ENCODE data around the gene NAV3. TPM values are rescaled to one million over a fixed set of nuclear protein-coding genes. Genes with fewer than 3 reads are reported as not detected.
"Not testable (repeated sequence)": the region's sequence is repeated elsewhere in the genome, so short reads cannot be mapped to it uniquely, and the experiment has no call there.

Gene NAV3
- total RNA-seq, 1 donor from 2014 or later: 43.8 TPM

- no peak for DNase-seq
Observed at GRCh38 chr12:78050790-78051189, 220.1 kb downstream of the NAV3 start.

GRCh38 chr12:78055545-78055944 lies 224.9 kb downstream of the NAV3 start:
- no peak for DNase-seq

- no peak for DNase-seq
Observed at GRCh38 chr12:78057075-78057474, 226.4 kb downstream of the NAV3 start.

GRCh38 chr12:78060186-78060585 lies 229.5 kb downstream of the NAV3 start:
- no peak for DNase-seq

GRCh38 chr12:78062786-78063185 lies 232.1 kb downstream of the NAV3 start:
- DNase-seq: no peak

- DNase-seq: no peak
Observed at GRCh38 chr12:78081590-78082314, 251.1 kb downstream of the NAV3 start.

GRCh38 chr12:78085542-78086182 lies 255.0 kb downstream of the NAV3 start:
- no peak for DNase-seq

GRCh38 chr12:78086553-78087362 lies 256.1 kb downstream of the NAV3 start:
- peak; percentile 45 for DNase-seq

GRCh38 chr12:78087363-78087675 lies 256.6 kb downstream of the NAV3 start:
- DNase-seq: no peak

GRCh38 chr12:78088391-78088832 lies 257.7 kb downstream of the NAV3 start:
- DNase-seq: no peak

GRCh38 chr12:78090266-78090665 lies 259.6 kb downstream of the NAV3 start:
- DNase-seq: no peak

- no peak for DNase-seq
Observed at GRCh38 chr12:78095623-78096022, 264.9 kb downstream of the NAV3 start.

- DNase-seq: peak; percentile 60
Observed at GRCh38 chr12:78096909-78097597, 266.4 kb downstream of the NAV3 start.

GRCh38 chr12:78099806-78100205 lies 269.1 kb downstream of the NAV3 start:
- DNase-seq: no peak

- DNase-seq: no peak
Observed at GRCh38 chr12:78101113-78101876, 270.6 kb downstream of the NAV3 start.

- DNase-seq: no peak
Observed at GRCh38 chr12:78101946-78102635, 271.4 kb downstream of the NAV3 start.

GRCh38 chr12:78102801-78103200 lies 272.1 kb downstream of the NAV3 start:
- DNase-seq: not testable (repeated sequence)

- DNase-seq: no peak
Observed at GRCh38 chr12:78115889-78116288, 285.2 kb downstream of the NAV3 start.

GRCh38 chr12:78118036-78118435 lies 287.3 kb downstream of the NAV3 start:
- no peak for DNase-seq

- peak; percentile 4 for DNase-seq
Observed at GRCh38 chr12:78118486-78118885, 287.8 kb downstream of the NAV3 start.

- DNase-seq: no peak
Observed at GRCh38 chr12:78119351-78119918, 288.7 kb downstream of the NAV3 start.

All from skin of body (tissue), 2 donors.